Measurements from ENCODE around the gene POLR3A.

DNA sequence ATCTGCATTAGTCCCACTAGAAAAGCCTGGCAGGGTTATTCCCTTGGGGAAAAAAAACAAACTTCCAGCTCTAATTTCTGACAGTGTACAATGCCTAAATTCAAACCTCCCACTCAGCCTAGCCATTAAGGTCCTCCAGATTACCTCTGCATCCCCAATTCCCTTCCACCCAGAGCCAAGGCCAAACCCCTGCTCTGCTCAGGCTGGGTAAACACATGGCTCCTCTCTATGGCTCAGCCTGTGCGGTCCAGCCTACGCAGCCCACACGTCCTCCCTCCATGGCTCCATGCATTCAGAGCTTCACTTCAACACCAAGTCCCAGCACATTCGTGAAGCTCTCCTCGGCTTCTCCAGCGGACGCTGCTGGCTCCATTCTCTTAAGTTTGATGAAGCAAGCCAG is 107.9 kb downstream of the POLR3A start:
- TF ChIP-seq, protein P1, sequence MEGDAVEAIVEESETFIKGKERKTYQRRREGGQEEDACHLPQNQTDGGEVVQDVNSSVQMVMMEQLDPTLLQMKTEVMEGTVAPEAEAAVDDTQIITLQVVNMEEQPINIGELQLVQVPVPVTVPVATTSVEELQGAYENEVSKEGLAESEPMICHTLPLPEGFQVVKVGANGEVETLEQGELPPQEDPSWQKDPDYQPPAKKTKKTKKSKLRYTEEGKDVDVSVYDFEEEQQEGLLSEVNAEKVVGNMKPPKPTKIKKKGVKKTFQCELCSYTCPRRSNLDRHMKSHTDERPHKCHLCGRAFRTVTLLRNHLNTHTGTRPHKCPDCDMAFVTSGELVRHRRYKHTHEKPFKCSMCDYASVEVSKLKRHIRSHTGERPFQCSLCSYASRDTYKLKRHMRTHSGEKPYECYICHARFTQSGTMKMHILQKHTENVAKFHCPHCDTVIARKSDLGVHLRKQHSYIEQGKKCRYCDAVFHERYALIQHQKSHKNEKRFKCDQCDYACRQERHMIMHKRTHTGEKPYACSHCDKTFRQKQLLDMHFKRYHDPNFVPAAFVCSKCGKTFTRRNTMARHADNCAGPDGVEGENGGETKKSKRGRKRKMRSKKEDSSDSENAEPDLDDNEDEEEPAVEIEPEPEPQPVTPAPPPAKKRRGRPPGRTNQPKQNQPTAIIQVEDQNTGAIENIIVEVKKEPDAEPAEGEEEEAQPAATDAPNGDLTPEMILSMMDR (conservative IDR thresholded peaks at IDR 0.05 in 1 of 2, IDR thresholded peaks at IDR 0.05 in 1 of 2; ENCODE audit: low read depth in 1 of 2, low read length in 2 of 2): no peak
- TF ChIP-seq EZH2 (IDR thresholded peaks at IDR 0.05; ENCODE audit: low read length, missing control alignments): no peak

All from fibroblast of lung (primary cell).